Memory B cell (primary cell): ENCODE measurements around the gene DMRTB1.

Experiments used
- ATAC-seq: fragments of 150-1000 bp; cut with Tn5 transposase; 2 replicates; pipeline ENCODE4 v1.10.0; 2021; ENCODE audit warnings: low read depth, mild to moderate bottlenecking, moderate library complexity
- DNase-seq, 2 donors: peaks; one replicate each; pipeline ENCODE4 v3.0.0; 2022; ENCODE audit warnings: low spot score in 2 of 2
- H3K27ac Mint-ChIP-seq: one replicate; pipeline ENCODE4 v1.8.0; 2022; ENCODE audit warnings: mild to moderate bottlenecking, moderate library complexity, mixed read lengths
- H3K27me3 Mint-ChIP-seq: one replicate; pipeline ENCODE4 v1.8.0; 2022; ENCODE audit warnings: mixed read lengths
- H3K36me3 Mint-ChIP-seq: one replicate; pipeline ENCODE4 v1.8.0; 2022; ENCODE audit warnings: mild to moderate bottlenecking, mixed read lengths
- H3K4me1 Mint-ChIP-seq: one replicate; pipeline ENCODE4 v1.8.0; 2022; ENCODE audit warnings: mixed read lengths
- H3K4me3 Mint-ChIP-seq: one replicate; pipeline ENCODE4 v1.8.0; 2022; ENCODE audit warnings: mild to moderate bottlenecking, moderate library complexity, mixed read lengths
- H3K9me3 Mint-ChIP-seq: one replicate; pipeline ENCODE4 v1.8.0; 2022; ENCODE audit warnings: mixed read lengths

The DMRTB1 gene

GRCh38 chr1:53500204-53501064 lies 41.2 kb downstream of the DMRTB1 start:
- ATAC-seq = no peak
- DNase-seq = no peak
- no peaks in the 10 kb centered on the region for H3K9me3 Mint-ChIP-seq
- H3K4me1 Mint-ChIP-seq = peaks cover 2% of the 10 kb centered on the region
- no peaks in the 10 kb centered on the region for H3K36me3 Mint-ChIP-seq
- no peak overlapping the region for H3K4me3 Mint-ChIP-seq
- H3K27ac Mint-ChIP-seq = no peak overlapping the region
- H3K27me3 Mint-ChIP-seq = peaks cover 9% of the 10 kb centered on the region

GRCh38 chr1:53501065-53502005 lies 42.1 kb downstream of the DMRTB1 start:
- Mint-ChIP-seq H3K36me3 (no peaks in the 10 kb centered on the region), H3K27me3 (peaks cover 9% of the 10 kb centered on the region), H3K9me3 (no peaks in the 10 kb centered on the region), H3K4me3 (no peak overlapping the region), H3K4me1 (peaks cover 2% of the 10 kb centered on the region), H3K27ac (no peak overlapping the region)
- no peak for DNase-seq
- ATAC-seq = no peak

- Mint-ChIP-seq H3K4me3 (no peak overlapping the region), H3K9me3 (no peaks in the 10 kb centered on the region), H3K27me3 (peaks cover 9% of the 10 kb centered on the region), H3K36me3 (no peaks in the 10 kb centered on the region), H3K4me1 (peaks cover 2% of the 10 kb centered on the region), H3K27ac (no peak overlapping the region)
- ATAC-seq (no peak), DNase-seq (no peak)
Observed at GRCh38 chr1:53502641-53503432, 43.6 kb downstream of the DMRTB1 start.

GRCh38 chr1:53503433-53504217 lies 44.4 kb downstream of the DMRTB1 start:
- Mint-ChIP-seq H3K4me1 (peaks cover 2% of the 10 kb centered on the region), H3K36me3 (no peaks in the 10 kb centered on the region), H3K9me3 (no peaks in the 10 kb centered on the region), H3K27ac (no peak overlapping the region), H3K27me3 (peaks cover 9% of the 10 kb centered on the region), H3K4me3 (no peak overlapping the region)
- ATAC-seq (no peak), DNase-seq (no peak)

- H3K27me3 Mint-ChIP-seq = peaks cover 9% of the 10 kb centered on the region
- ATAC-seq (no peak), DNase-seq (no peak)
- H3K9me3 Mint-ChIP-seq = no peaks in the 10 kb centered on the region
- H3K36me3 Mint-ChIP-seq = no peaks in the 10 kb centered on the region
- H3K27ac Mint-ChIP-seq = no peak overlapping the region
- H3K4me3 Mint-ChIP-seq = no peak overlapping the region
- peaks cover 2% of the 10 kb centered on the region for H3K4me1 Mint-ChIP-seq
Observed at GRCh38 chr1:53504901-53505300, 45.7 kb downstream of the DMRTB1 start.

GRCh38 chr1:53505401-53505800 lies 46.2 kb downstream of the DMRTB1 start:
- H3K36me3 Mint-ChIP-seq = no peaks in the 10 kb centered on the region
- H3K9me3 Mint-ChIP-seq = no peaks in the 10 kb centered on the region
- H3K27ac Mint-ChIP-seq = no peak overlapping the region
- DNase-seq = no peak
- peaks cover 2% of the 10 kb centered on the region for H3K4me1 Mint-ChIP-seq
- H3K27me3 Mint-ChIP-seq = peaks cover 9% of the 10 kb centered on the region
- H3K4me3 Mint-ChIP-seq = no peak overlapping the region
- no peak for ATAC-seq

GRCh38 chr1:53505891-53506290 lies 46.7 kb downstream of the DMRTB1 start:
- no peaks in the 10 kb centered on the region for H3K9me3 Mint-ChIP-seq
- peaks cover 9% of the 10 kb centered on the region for H3K27me3 Mint-ChIP-seq
- H3K4me1 Mint-ChIP-seq = peaks cover 2% of the 10 kb centered on the region
- H3K27ac Mint-ChIP-seq = no peak overlapping the region
- no peak overlapping the region for H3K4me3 Mint-ChIP-seq
- no peaks in the 10 kb centered on the region for H3K36me3 Mint-ChIP-seq
- no peak for ATAC-seq
- DNase-seq = no peak

- H3K36me3 Mint-ChIP-seq = no peaks in the 10 kb centered on the region
- ATAC-seq (no peak), DNase-seq (no peak)
- H3K4me3 Mint-ChIP-seq = no peak overlapping the region
- H3K27me3 Mint-ChIP-seq = peaks cover 7% of the 10 kb centered on the region
- H3K27ac Mint-ChIP-seq = no peak overlapping the region
- H3K9me3 Mint-ChIP-seq = no peaks in the 10 kb centered on the region
- peaks cover 2% of the 10 kb centered on the region for H3K4me1 Mint-ChIP-seq
Observed at GRCh38 chr1:53506355-53507050, 47.3 kb downstream of the DMRTB1 start.

- DNase-seq (no peak), ATAC-seq (no peak)
- Mint-ChIP-seq H3K27me3 (peaks cover 5% of the 10 kb centered on the region), H3K4me1 (no peaks in the 10 kb centered on the region), H3K9me3 (no peaks in the 10 kb centered on the region), H3K4me3 (no peak overlapping the region), H3K36me3 (no peaks in the 10 kb centered on the region), H3K27ac (no peak overlapping the region)
Observed at GRCh38 chr1:53507116-53507820, 48.1 kb downstream of the DMRTB1 start.

GRCh38 chr1:53508056-53508990 lies 49.1 kb downstream of the DMRTB1 start:
- Mint-ChIP-seq H3K36me3 (no peaks in the 10 kb centered on the region), H3K27ac (no peak overlapping the region), H3K9me3 (no peaks in the 10 kb centered on the region), H3K4me3 (no peak overlapping the region), H3K4me1 (no peaks in the 10 kb centered on the region), H3K27me3 (peaks cover 8% of the 10 kb centered on the region)
- ATAC-seq (no peak), DNase-seq (no peak)

GRCh38 chr1:53508991-53509666 lies 49.9 kb downstream of the DMRTB1 start:
- Mint-ChIP-seq H3K4me1 (no peaks in the 10 kb centered on the region), H3K36me3 (no peaks in the 10 kb centered on the region), H3K9me3 (no peaks in the 10 kb centered on the region), H3K27ac (no peak overlapping the region), H3K4me3 (no peak overlapping the region), H3K27me3 (peaks cover 8% of the 10 kb centered on the region)
- ATAC-seq (no peak), DNase-seq (no peak)
